Loucy (cell line): ENCODE measurements around the gene STRN.

Source experiments
- H2AFZ ChIP-seq: fragments of 200-600 bp; sonication (generic); 2 replicates; pipeline ENCODE4 v1.6.0; 2016; ENCODE audit warnings: antibody characterized with exemption, mild to moderate bottlenecking, low read length, moderate library complexity
- H3F3A ChIP-seq: fragments of 200-600 bp; 2 replicates; pipeline ENCODE4 v1.6.0; 2016; ENCODE audit warnings: antibody characterized with exemption, low read depth, mild to moderate bottlenecking
- H3K27me3 ChIP-seq: fragments of 200-600 bp; sonication (generic); 2 replicates; pipeline ENCODE4 v1.6.1; 2014; ENCODE audit warnings: low read length, mild to moderate bottlenecking; ENCODE audit not compliant: insufficient read depth, poor library complexity, severe bottlenecking
- H3K36me3 ChIP-seq: fragments of 200-600 bp; sonication (generic); 2 replicates; pipeline ENCODE4 v1.6.1; 2016; ENCODE audit warnings: low read length; ENCODE audit not compliant: insufficient read depth
- H3K4me1 ChIP-seq: fragments of 200-600 bp; sonication (generic); 2 replicates; pipeline ENCODE4 v1.5.1; 2014; ENCODE audit warnings: low read length, mild to moderate bottlenecking; ENCODE audit not compliant: insufficient read depth, poor library complexity, severe bottlenecking
- H3K4me2 ChIP-seq: fragments of 200-600 bp; sonication (generic); 2 replicates; pipeline ENCODE4 v1.6.0; 2014; ENCODE audit warnings: antibody characterized with exemption, low read length, low read depth, mild to moderate bottlenecking; ENCODE audit not compliant: poor library complexity, severe bottlenecking
- H3K4me3 ChIP-seq: fragments of 200-600 bp; sonication (generic); 2 replicates; pipeline ENCODE4 v1.5.1; 2014; ENCODE audit warnings: low read length, mild to moderate bottlenecking, mixed read lengths; ENCODE audit not compliant: poor library complexity, severe bottlenecking
- H3K79me2 ChIP-seq: fragments of 200-600 bp; sonication (generic); 2 replicates; pipeline ENCODE4 v1.6.1; 2014; ENCODE audit warnings: low read length; ENCODE audit not compliant: insufficient read depth
- H3K9ac ChIP-seq: fragments of 200-600 bp; sonication (generic); 2 replicates; pipeline ENCODE4 v1.6.0; 2014; ENCODE audit warnings: mild to moderate bottlenecking, low read depth, low read length, moderate library complexity; ENCODE audit not compliant: poor library complexity, severe bottlenecking
- H3K9me2 ChIP-seq: fragments of 200-600 bp; sonication (generic); replicated peaks from 2 replicates; pipeline ENCODE4 v1.6.1; 2016; ENCODE audit warnings: low read depth, low read length, mixed read lengths
- H3K9me3 ChIP-seq: fragments of 200-600 bp; sonication (generic); 2 replicates; pipeline ENCODE4 v1.6.1; 2014; ENCODE audit warnings: mild to moderate bottlenecking, antibody characterized with exemption, low read length, low read depth; ENCODE audit not compliant: insufficient read depth
- H4K20me1 ChIP-seq: fragments of 200-600 bp; sonication (generic); 2 replicates; pipeline ENCODE4 v1.6.0; 2014; ENCODE audit warnings: antibody characterized with exemption, low read length, mild to moderate bottlenecking; ENCODE audit not compliant: insufficient read depth, poor library complexity, severe bottlenecking
- EZH2phosphoT487 ChIP-seq: fragments of 200-600 bp; IDR thresholded peaks from 2 replicates; pipeline ENCODE4 v1.6.1; 2018; ENCODE audit warnings: antibody characterized with exemption, mild to moderate bottlenecking, moderate library complexity, borderline replicate concordance
- TF ChIP-seq, protein P1 (sequence below): fragments of 200-600 bp; sonication (generic); conservative IDR thresholded peaks from 2 replicates; pipeline ENCODE4 v1.5.1; 2014; ENCODE audit warnings: mild to moderate bottlenecking, antibody characterized with exemption, low read length

Gene STRN

DNA sequence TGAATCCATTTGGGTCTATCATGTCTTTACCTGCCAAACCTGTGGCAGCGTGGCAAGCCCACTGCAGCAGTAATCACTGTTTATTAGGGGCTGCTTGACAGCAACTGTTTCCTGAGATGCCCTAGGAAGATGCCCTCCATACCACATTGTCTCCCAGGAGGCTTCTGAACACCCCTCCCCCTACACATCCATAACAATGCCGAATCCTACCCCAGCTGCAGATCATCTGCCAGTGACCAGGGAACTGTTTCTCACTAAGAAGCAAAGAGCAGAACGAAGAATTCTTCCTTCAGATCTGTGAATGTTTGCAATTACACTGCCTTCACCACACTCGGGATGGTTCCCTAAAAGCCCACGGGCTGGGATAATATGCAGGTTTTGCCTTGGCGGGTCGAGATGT is 142.1 kb downstream of the STRN start:
- Histone ChIP-seq H2AFZ (no peak overlapping the region), H3K9me3 (no peaks in the 10 kb centered on the region), H4K20me1 (no peaks in the 10 kb centered on the region), H3K79me2 (no peaks in the 10 kb centered on the region), H3K36me3 (no peaks in the 10 kb centered on the region), H3K9ac (no peak overlapping the region), H3K4me1 (no peaks in the 10 kb centered on the region), H3F3A (no peaks in the 10 kb centered on the region), H3K4me3 (no peak overlapping the region), H3K4me2 (no peak overlapping the region), H3K9me2 (no peaks in the 10 kb centered on the region), H3K27me3 (no peaks in the 10 kb centered on the region)
- TF ChIP-seq, protein P1, sequence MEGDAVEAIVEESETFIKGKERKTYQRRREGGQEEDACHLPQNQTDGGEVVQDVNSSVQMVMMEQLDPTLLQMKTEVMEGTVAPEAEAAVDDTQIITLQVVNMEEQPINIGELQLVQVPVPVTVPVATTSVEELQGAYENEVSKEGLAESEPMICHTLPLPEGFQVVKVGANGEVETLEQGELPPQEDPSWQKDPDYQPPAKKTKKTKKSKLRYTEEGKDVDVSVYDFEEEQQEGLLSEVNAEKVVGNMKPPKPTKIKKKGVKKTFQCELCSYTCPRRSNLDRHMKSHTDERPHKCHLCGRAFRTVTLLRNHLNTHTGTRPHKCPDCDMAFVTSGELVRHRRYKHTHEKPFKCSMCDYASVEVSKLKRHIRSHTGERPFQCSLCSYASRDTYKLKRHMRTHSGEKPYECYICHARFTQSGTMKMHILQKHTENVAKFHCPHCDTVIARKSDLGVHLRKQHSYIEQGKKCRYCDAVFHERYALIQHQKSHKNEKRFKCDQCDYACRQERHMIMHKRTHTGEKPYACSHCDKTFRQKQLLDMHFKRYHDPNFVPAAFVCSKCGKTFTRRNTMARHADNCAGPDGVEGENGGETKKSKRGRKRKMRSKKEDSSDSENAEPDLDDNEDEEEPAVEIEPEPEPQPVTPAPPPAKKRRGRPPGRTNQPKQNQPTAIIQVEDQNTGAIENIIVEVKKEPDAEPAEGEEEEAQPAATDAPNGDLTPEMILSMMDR: no peak
- TF ChIP-seq EZH2phosphoT487: no peak

DNA sequence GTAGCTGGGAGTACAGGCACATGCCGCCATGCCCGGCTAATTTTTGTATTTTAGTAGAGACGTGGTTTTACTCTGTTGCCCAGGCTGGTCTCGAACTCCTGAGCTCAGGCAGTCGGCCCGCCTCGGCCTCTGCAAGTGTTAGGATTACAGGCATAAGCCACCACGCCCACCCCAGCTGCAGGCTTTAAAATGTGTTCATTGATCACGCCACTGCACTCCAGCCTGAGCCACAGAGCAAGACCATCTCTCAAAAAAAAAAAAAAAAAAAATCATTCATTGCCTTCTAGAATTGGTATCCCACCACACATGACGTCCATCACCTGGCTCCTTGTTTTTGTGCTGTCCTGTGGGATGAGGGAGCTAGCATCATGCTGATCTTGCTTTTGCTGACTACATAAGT is 142.5 kb downstream of the STRN start:
- no peak overlapping the region for H3K4me2 ChIP-seq
- no peaks in the 10 kb centered on the region for H3K36me3 ChIP-seq
- H3K9me3 ChIP-seq: no peaks in the 10 kb centered on the region
- no peaks in the 10 kb centered on the region for H3K27me3 ChIP-seq
- TF ChIP-seq EZH2phosphoT487: no peak
- TF ChIP-seq, protein P1: no peak
- H3K79me2 ChIP-seq: no peaks in the 10 kb centered on the region
- no peak overlapping the region for H3K9ac ChIP-seq
- no peaks in the 10 kb centered on the region for H3K9me2 ChIP-seq
- no peaks in the 10 kb centered on the region for H3F3A ChIP-seq
- no peaks in the 10 kb centered on the region for H4K20me1 ChIP-seq
- no peaks in the 10 kb centered on the region for H3K4me1 ChIP-seq
- no peak overlapping the region for H3K4me3 ChIP-seq
- no peak overlapping the region for H2AFZ ChIP-seq

DNA sequence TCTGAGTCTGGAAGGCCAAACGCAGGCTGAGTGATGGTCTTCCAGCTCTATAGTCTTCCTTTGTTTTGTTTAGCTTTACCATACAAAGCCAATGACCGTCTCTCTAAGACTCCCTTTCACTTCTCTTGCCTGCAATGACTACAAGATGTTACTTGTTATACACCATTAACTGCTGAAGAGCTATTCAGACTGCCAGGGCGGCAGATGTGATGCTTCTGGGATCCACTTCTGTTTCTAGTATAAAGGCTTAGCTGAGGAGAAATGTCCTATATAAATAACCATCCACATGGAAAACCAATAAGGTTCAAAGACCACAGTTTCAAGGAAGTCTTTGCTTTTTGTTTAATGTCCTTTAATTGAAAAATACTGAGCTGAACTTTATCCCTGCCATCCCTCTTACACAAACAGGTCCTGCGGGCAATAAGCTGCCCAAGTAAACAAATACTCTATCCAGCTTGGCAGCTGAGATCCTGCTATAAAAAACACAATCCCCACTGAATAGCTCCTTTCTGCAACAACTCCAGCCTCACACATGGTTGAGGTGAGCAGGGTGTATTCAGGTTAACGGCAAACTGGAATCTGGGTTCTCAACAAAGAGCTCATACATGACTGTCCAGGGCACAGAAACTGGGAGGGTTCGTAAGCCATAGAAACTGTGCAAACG is 145.3 kb downstream of the STRN start:
- H3K9ac ChIP-seq: no peak overlapping the region
- H3K9me2 ChIP-seq: no peaks in the 10 kb centered on the region
- no peak overlapping the region for H3K4me2 ChIP-seq
- no peaks in the 10 kb centered on the region for H3K9me3 ChIP-seq
- TF ChIP-seq EZH2phosphoT487: no peak
- TF ChIP-seq, protein P1: no peak
- no peaks in the 10 kb centered on the region for H3F3A ChIP-seq
- H3K4me3 ChIP-seq: no peak overlapping the region
- no peaks in the 10 kb centered on the region for H4K20me1 ChIP-seq
- H2AFZ ChIP-seq: no peak overlapping the region
- H3K36me3 ChIP-seq: no peaks in the 10 kb centered on the region
- H3K79me2 ChIP-seq: no peaks in the 10 kb centered on the region
- no peaks in the 10 kb centered on the region for H3K27me3 ChIP-seq
- H3K4me1 ChIP-seq: no peaks in the 10 kb centered on the region
